HT-29 (cell line): ENCODE data around the gene DKK2. TPM values are rescaled to one million over a fixed set of nuclear protein-coding genes. Genes with fewer than 3 reads are reported as not detected.

Experiments
- DNase-seq: peaks from one replicate; pipeline ENCODE4 v3.0.0-alpha.2; 2015; ENCODE audit warnings: low spot score
- total RNA-seq: library from RNA; depleted of rRNA; stranded (reverse); fragments of >200 nt; shearing (Covaris generic); gene quantifications from 2 replicates; pipeline ENCODE4 v1.2.3, GENCODE V29; 2014

Gene DKK2
- total RNA-seq, 1 experiment from 2014 or later, result not detected

- DNase-seq, result no peak
Measured at GRCh38 chr4:107017443-107018343, 18.4 kb downstream of the DKK2 start.

- no peak for DNase-seq
Measured at GRCh38 chr4:107011312-107011711, 24.8 kb downstream of the DKK2 start.

- no peak for DNase-seq
Measured at GRCh38 chr4:107009196-107009968, 26.7 kb downstream of the DKK2 start.

- DNase-seq, result no peak
Measured at GRCh38 chr4:107008115-107008514, 28.0 kb downstream of the DKK2 start.

GRCh38 chr4:107006218-107006617 is 29.9 kb downstream of the DKK2 start:
- no peak for DNase-seq

GRCh38 chr4:106996490-106996889 is 39.6 kb downstream of the DKK2 start:
- DNase-seq, result no peak

GRCh38 chr4:106993827-106994226 is 42.3 kb downstream of the DKK2 start:
- no peak for DNase-seq

- no peak for DNase-seq
Measured at GRCh38 chr4:106987311-106987710, 48.8 kb downstream of the DKK2 start.

- no peak for DNase-seq
Measured at GRCh38 chr4:106986486-106986885, 49.6 kb downstream of the DKK2 start.

- no peak for DNase-seq
Measured at GRCh38 chr4:106985830-106986229, 50.3 kb downstream of the DKK2 start.

GRCh38 chr4:106982711-106983211 is 53.4 kb downstream of the DKK2 start:
- no peak for DNase-seq

- DNase-seq, result no peak
Measured at GRCh38 chr4:106981431-106981830, 54.7 kb downstream of the DKK2 start.

GRCh38 chr4:106979476-106979875 is 56.6 kb downstream of the DKK2 start:
- no peak for DNase-seq

- DNase-seq, result no peak
Measured at GRCh38 chr4:106978046-106978774, 57.9 kb downstream of the DKK2 start.

GRCh38 chr4:106971636-106972035 is 64.5 kb downstream of the DKK2 start:
- DNase-seq, result no peak

- DNase-seq, result no peak
Measured at GRCh38 chr4:106967892-106968291, 68.2 kb downstream of the DKK2 start.

- no peak for DNase-seq
Measured at GRCh38 chr4:106953036-106953705, 82.9 kb downstream of the DKK2 start.

- DNase-seq, result no peak
Measured at GRCh38 chr4:106951891-106952290, 84.2 kb downstream of the DKK2 start.

- DNase-seq, result no peak
Measured at GRCh38 chr4:106941841-106942240, 94.3 kb downstream of the DKK2 start.

- no peak for DNase-seq
Measured at GRCh38 chr4:106930522-106930921, 105.6 kb downstream of the DKK2 start.

GRCh38 chr4:106929248-106929647 is 106.9 kb downstream of the DKK2 start:
- DNase-seq, result no peak
